T-helper 2 cell treated with Interferon-gamma antibody and Interleukin-4, amounts not matched to agents 5 μg/mL and 100 μg/mL, for 36 hours (primary cell): Measurements from ENCODE around the gene PGF.

Source experiments
- DNase-seq: peaks from one replicate; pipeline ENCODE4 v3.0.0; 2021; ENCODE audit warnings: low spot score
- H3K27ac Mint-ChIP-seq: one replicate; pipeline ENCODE4 v1.8.0; 2021; ENCODE audit warnings: mild to moderate bottlenecking, mixed read lengths
- H3K27me3 Mint-ChIP-seq: one replicate; pipeline ENCODE4 v1.8.0; 2021; ENCODE audit warnings: low read depth, mixed read lengths
- H3K36me3 Mint-ChIP-seq: one replicate; pipeline ENCODE4 v1.8.0; 2021; ENCODE audit warnings: low read depth, mixed read lengths
- H3K4me1 Mint-ChIP-seq: one replicate; pipeline ENCODE4 v1.8.0; 2021; ENCODE audit warnings: low read depth, mixed read lengths
- H3K4me3 Mint-ChIP-seq: one replicate; pipeline ENCODE4 v1.8.0; 2022; ENCODE audit warnings: mild to moderate bottlenecking, moderate library complexity, mixed read lengths
- H3K9me3 Mint-ChIP-seq: one replicate; pipeline ENCODE4 v1.8.0; 2021; ENCODE audit warnings: mixed read lengths

The PGF gene

DNA sequence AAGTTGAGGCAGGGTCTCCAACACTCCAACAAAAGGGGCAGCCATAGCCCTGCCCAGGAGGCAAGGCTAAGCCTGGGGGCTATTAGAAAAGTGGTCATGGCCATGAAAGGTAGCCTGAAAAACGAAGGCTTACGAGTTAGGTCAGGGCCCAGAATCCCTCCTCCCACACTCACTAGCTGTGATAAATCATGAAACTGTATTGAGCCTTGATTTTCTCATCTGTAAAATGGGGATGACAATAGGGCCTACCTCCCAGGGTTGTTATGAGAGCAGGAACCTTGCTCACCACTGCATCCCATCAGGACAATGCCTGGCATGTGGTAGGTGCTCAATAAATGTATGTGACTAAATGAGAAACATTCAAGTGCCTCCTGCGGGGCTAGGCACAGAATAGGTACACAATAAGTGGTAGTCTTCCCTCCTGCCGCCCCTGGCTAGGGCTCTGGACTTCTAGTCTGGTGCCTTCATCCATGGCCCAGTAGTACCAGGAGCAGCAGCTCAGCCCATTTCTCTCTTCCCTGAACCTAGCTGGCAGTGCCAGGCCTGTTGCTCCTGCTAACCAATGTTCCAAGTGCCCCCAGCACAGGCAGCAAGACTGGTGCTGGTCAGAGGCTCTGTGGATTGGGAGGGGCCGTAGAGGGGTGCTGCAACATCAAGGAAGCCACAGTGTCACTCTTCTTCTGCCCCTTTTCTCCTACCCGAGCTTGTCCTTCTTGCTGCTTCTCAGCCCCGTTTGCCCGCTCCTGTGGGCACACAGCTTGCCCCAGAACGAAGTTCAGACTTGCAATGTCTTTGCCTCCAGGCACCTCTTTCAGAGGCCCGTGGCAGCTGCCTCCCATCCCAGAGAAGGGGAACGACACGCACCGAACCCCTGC lies 7.8 kb downstream of the PGF start:
- no peaks in the 10 kb centered on the region for H3K9me3 Mint-ChIP-seq
- H3K36me3 Mint-ChIP-seq: no peaks in the 10 kb centered on the region
- no peak overlapping the region for H3K4me3 Mint-ChIP-seq
- H3K4me1 Mint-ChIP-seq: peaks cover 11% of the 10 kb centered on the region
- DNase-seq: no peak
- H3K27me3 Mint-ChIP-seq: no peaks in the 10 kb centered on the region
- H3K27ac Mint-ChIP-seq: no peak overlapping the region

- no peaks in the 10 kb centered on the region for H3K36me3 Mint-ChIP-seq
- DNase-seq: no peak
- H3K9me3 Mint-ChIP-seq: no peaks in the 10 kb centered on the region
- no peaks in the 10 kb centered on the region for H3K27me3 Mint-ChIP-seq
- H3K4me1 Mint-ChIP-seq: peaks cover 16% of the 10 kb centered on the region
- H3K4me3 Mint-ChIP-seq: no peak overlapping the region
- no peak overlapping the region for H3K27ac Mint-ChIP-seq
Observed at GRCh38 chr14:74946659-74947281, 8.6 kb downstream of the PGF start.

DNA sequence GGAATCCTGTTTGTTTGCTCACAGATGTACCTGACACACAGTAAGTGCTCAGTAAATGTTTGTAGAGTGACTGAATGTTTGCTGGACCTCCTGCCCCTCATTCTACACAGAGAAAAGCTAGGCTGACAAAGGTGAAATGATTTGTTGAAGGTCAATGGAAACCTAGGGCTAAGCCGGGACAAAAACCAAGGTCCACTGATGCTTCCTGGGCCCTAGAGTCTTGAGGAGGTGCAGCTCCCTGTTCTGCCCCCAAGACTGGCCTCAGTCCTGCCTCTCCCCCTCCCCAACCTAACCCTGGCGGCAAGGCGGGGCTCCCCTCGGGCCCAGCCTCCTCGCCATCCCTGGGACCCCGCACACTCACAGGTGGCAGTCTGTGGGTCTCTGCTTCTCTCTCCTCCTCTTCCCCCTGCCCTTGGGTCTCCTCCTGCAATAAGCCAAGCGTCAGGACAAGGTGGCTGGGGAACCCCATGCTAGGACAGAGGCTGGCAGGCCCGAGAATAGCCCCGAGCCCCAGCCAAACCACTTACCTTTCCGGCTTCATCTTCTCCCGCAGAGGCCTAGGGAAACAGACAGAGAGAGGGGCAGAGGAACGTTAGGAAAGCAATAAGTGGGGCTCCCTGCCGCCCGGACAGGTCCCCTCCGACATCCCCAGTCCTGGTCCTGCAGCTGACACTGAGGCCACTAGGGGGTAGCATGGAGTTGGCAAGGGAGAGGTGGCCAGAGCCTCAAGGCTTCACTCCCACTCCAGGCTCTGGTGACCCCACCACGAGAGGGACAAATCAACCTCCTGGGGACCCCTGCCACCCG lies 9.3 kb downstream of the PGF start:
- Mint-ChIP-seq H3K4me1 (peaks cover 23% of the 10 kb centered on the region), H3K36me3 (no peaks in the 10 kb centered on the region), H3K27ac (peak overlapping the region; percentile 43), H3K9me3 (no peaks in the 10 kb centered on the region), H3K4me3 (peak overlapping the region; percentile 54), H3K27me3 (no peaks in the 10 kb centered on the region)
- peak; percentile 52 for DNase-seq

DNA sequence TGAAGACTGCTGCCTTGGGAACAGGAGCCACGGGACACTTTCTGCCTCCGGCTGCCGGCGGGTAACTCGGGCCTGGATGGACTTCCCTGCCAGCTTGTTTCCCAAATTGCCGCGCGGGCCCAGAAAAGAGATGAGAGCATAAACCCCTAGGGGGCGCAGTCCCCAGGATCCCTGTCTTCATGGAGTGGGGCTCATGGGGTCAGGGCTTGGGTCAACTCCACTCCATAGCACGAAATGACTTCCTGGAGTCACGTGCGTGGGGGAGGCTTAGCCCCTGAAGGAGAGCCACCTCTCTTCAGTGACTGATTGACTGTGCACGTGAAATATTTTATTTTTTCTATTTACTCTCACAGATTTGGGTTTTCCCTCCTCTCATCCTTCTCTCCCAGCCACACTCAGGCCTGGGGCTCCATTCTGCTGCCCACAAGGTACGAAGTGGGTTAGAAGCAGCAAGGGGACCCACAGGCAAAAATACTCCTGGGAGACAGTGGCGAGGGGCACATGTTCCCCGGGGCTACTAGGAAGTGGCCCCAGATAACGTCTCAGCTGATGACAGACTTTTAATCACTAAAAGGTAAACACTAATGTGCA lies 10.0 kb downstream of the PGF start:
- H3K27ac Mint-ChIP-seq: no peak overlapping the region
- DNase-seq: no peak
- no peaks in the 10 kb centered on the region for H3K36me3 Mint-ChIP-seq
- H3K4me1 Mint-ChIP-seq: peaks cover 25% of the 10 kb centered on the region
- H3K27me3 Mint-ChIP-seq: no peaks in the 10 kb centered on the region
- H3K9me3 Mint-ChIP-seq: no peaks in the 10 kb centered on the region
- H3K4me3 Mint-ChIP-seq: no peak overlapping the region

- H3K9me3 Mint-ChIP-seq: no peaks in the 10 kb centered on the region
- H3K4me3 Mint-ChIP-seq: peak overlapping the region; percentile 81
- no peaks in the 10 kb centered on the region for H3K36me3 Mint-ChIP-seq
- H3K27me3 Mint-ChIP-seq: no peaks in the 10 kb centered on the region
- no peak for DNase-seq
- peak overlapping the region; percentile 93 for H3K27ac Mint-ChIP-seq
- H3K4me1 Mint-ChIP-seq: peaks cover 36% of the 10 kb centered on the region
Observed at GRCh38 chr14:74942608-74943007, 12.8 kb downstream of the PGF start.

GRCh38 chr14:74942181-74942580 lies 13.2 kb downstream of the PGF start:
- Mint-ChIP-seq H3K27me3 (no peaks in the 10 kb centered on the region), H3K4me1 (peaks cover 38% of the 10 kb centered on the region), H3K36me3 (no peaks in the 10 kb centered on the region), H3K4me3 (peak overlapping the region; percentile 81), H3K27ac (peak overlapping the region; percentile 93), H3K9me3 (no peaks in the 10 kb centered on the region)
- no peak for DNase-seq

DNA sequence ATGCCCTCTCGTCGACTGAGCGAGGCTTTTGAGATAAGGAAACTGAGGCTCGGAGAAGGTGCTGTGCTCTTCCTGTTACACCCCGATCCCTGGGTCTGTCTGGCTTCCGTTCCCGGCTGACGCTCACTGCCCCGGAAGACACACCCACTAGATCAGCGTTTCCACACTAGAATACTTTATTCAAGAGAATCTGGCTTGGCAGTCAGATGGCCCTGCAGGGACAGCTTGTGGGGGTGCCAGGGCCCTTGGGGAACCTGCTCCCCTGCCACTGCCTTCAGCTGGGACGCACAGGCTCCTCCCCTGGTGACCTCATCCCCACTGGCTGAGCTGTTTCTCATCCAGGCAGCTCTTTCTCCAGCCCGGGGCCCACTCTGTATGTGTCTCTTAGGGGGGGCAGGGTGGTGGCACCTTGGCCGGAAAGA lies 13.7 kb downstream of the PGF start:
- no peaks in the 10 kb centered on the region for H3K27me3 Mint-ChIP-seq
- no peaks in the 10 kb centered on the region for H3K9me3 Mint-ChIP-seq
- H3K27ac Mint-ChIP-seq: peak overlapping the region; percentile 93
- H3K4me3 Mint-ChIP-seq: peak overlapping the region; percentile 81
- DNase-seq: peak; percentile 51
- H3K4me1 Mint-ChIP-seq: peaks cover 43% of the 10 kb centered on the region
- H3K36me3 Mint-ChIP-seq: no peaks in the 10 kb centered on the region

GRCh38 chr14:74940956-74941565 lies 14.3 kb downstream of the PGF start:
- Mint-ChIP-seq H3K36me3 (no peaks in the 10 kb centered on the region), H3K27ac (peak overlapping the region; percentile 93), H3K27me3 (no peaks in the 10 kb centered on the region), H3K4me3 (peak overlapping the region; percentile 81), H3K4me1 (peaks cover 39% of the 10 kb centered on the region), H3K9me3 (no peaks in the 10 kb centered on the region)
- no peak for DNase-seq

- H3K4me1 Mint-ChIP-seq: peaks cover 39% of the 10 kb centered on the region
- H3K9me3 Mint-ChIP-seq: no peaks in the 10 kb centered on the region
- DNase-seq: no peak
- H3K27ac Mint-ChIP-seq: no peak overlapping the region
- H3K4me3 Mint-ChIP-seq: no peak overlapping the region
- H3K36me3 Mint-ChIP-seq: no peaks in the 10 kb centered on the region
- no peaks in the 10 kb centered on the region for H3K27me3 Mint-ChIP-seq
Observed at GRCh38 chr14:74938531-74939495, 16.6 kb downstream of the PGF start.

GRCh38 chr14:74937171-74937570 lies 18.2 kb downstream of the PGF start:
- H3K27me3 Mint-ChIP-seq: peaks cover 5% of the 10 kb centered on the region
- DNase-seq: no peak
- H3K4me1 Mint-ChIP-seq: peaks cover 36% of the 10 kb centered on the region
- H3K27ac Mint-ChIP-seq: peak overlapping the region; percentile 5
- H3K4me3 Mint-ChIP-seq: no peak overlapping the region
- no peaks in the 10 kb centered on the region for H3K9me3 Mint-ChIP-seq
- no peaks in the 10 kb centered on the region for H3K36me3 Mint-ChIP-seq

DNA sequence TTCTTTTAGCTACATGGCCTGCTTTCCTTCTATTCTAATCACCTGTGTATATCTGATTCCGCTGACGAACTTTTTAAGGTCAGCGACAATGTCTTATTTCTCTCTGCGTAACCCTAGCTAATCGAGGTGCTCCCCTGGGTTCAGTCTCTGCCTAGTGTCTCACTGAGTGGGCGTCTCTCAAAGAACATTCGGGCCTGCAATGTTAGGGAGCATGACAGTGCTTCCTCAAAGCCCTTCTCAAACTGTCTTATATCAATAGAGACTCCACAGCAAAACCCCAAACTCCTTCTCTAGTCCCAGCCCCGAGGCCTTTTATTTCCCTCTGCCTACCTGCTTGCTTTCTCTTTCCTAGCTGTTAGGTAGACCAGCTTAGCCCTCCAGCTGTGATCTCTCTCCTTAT lies 18.7 kb downstream of the PGF start:
- no peak for DNase-seq
- peaks cover 34% of the 10 kb centered on the region for H3K4me1 Mint-ChIP-seq
- peaks cover 5% of the 10 kb centered on the region for H3K27me3 Mint-ChIP-seq
- H3K4me3 Mint-ChIP-seq: no peak overlapping the region
- H3K27ac Mint-ChIP-seq: peak overlapping the region; percentile 5
- H3K36me3 Mint-ChIP-seq: no peaks in the 10 kb centered on the region
- H3K9me3 Mint-ChIP-seq: no peaks in the 10 kb centered on the region

DNA sequence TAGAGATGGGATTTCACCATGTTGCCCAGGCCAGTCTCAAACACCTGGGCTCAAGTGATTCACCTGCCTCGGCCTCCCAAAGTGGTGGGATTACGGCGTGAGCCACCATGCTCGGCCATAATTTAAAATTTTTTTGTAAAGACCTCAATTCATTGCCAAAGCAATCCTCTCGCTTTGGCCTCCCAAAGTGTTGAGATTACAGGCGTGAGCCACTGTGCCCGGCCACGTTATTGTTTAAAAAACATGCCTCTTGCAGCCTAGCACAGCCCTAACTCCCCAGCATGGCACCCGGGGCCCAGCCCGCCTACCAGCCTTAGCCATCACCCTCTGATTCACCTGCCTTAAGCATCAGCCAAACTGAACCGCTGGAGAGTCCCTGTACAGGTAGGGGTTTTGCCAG lies 19.2 kb downstream of the PGF start:
- H3K27ac Mint-ChIP-seq: no peak overlapping the region

DNA sequence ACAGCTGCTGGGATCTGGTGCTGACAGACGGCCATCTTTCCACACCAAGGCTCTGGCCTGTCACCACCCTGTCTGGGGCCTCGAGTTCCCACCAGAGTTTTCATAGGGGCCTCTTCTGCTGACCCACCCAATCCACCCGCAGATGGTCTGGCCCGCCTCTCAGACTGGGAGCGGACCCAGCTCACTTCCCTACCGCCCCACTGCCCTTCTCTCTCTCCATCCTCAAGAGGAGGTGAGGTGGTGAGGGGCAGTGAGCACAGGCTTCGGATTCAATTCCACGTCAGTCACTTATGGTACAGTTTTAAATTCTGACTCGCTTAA lies 20.1 kb downstream of the PGF start:
- Mint-ChIP-seq H3K27ac (no peak overlapping the region), H3K4me3 (no peak overlapping the region), H3K4me1 (peaks cover 26% of the 10 kb centered on the region), H3K9me3 (no peaks in the 10 kb centered on the region), H3K27me3 (peaks cover 7% of the 10 kb centered on the region), H3K36me3 (no peaks in the 10 kb centered on the region)
- DNase-seq: no peak

More for the DNA sequence above, 19.2 kb downstream of the PGF start:
- H3K9me3 Mint-ChIP-seq: no peaks in the 10 kb centered on the region
- no peak for DNase-seq
- no peak overlapping the region for H3K4me3 Mint-ChIP-seq
- H3K36me3 Mint-ChIP-seq: no peaks in the 10 kb centered on the region
- H3K4me1 Mint-ChIP-seq: peaks cover 28% of the 10 kb centered on the region
- peaks cover 5% of the 10 kb centered on the region for H3K27me3 Mint-ChIP-seq
